ENCODE data around the gene MILR1.

DNA sequence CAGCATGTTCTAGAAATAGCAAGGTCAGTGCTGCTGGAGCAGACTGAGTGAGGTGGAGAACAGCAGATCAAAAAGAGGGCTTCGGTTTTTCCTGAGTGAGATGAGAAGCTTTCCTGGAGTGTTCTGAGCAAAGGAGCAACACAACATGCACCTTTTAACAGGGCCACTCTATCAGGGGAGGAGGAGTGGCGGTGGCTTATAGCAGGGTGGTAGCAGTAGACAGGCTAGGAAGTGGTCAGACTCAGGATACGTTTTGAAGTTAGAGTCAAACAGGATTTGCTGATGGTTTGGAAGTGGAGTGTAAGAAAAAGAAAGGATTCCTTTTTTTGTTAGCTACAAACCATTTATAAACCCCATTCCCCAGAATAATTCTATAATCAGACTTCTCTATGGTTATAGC lies 35.5 kb downstream of the MILR1 start:
- TF ChIP-seq, protein P1, sequence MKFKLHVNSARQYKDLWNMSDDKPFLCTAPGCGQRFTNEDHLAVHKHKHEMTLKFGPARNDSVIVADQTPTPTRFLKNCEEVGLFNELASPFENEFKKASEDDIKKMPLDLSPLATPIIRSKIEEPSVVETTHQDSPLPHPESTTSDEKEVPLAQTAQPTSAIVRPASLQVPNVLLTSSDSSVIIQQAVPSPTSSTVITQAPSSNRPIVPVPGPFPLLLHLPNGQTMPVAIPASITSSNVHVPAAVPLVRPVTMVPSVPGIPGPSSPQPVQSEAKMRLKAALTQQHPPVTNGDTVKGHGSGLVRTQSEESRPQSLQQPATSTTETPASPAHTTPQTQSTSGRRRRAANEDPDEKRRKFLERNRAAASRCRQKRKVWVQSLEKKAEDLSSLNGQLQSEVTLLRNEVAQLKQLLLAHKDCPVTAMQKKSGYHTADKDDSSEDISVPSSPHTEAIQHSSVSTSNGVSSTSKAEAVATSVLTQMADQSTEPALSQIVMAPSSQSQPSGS (tag by site-specific recombination; IDR thresholded peaks at IDR 0.05; ENCODE audit: low read depth): no peak
- TF ChIP-seq, protein P2, sequence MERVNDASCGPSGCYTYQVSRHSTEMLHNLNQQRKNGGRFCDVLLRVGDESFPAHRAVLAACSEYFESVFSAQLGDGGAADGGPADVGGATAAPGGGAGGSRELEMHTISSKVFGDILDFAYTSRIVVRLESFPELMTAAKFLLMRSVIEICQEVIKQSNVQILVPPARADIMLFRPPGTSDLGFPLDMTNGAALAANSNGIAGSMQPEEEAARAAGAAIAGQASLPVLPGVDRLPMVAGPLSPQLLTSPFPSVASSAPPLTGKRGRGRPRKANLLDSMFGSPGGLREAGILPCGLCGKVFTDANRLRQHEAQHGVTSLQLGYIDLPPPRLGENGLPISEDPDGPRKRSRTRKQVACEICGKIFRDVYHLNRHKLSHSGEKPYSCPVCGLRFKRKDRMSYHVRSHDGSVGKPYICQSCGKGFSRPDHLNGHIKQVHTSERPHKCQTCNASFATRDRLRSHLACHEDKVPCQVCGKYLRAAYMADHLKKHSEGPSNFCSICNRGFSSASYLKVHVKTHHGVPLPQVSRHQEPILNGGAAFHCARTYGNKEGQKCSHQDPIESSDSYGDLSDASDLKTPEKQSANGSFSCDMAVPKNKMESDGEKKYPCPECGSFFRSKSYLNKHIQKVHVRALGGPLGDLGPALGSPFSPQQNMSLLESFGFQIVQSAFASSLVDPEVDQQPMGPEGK (tag by site-specific recombination; IDR thresholded peaks at IDR 0.05): no peak
- TF ChIP-seq, protein P3, sequence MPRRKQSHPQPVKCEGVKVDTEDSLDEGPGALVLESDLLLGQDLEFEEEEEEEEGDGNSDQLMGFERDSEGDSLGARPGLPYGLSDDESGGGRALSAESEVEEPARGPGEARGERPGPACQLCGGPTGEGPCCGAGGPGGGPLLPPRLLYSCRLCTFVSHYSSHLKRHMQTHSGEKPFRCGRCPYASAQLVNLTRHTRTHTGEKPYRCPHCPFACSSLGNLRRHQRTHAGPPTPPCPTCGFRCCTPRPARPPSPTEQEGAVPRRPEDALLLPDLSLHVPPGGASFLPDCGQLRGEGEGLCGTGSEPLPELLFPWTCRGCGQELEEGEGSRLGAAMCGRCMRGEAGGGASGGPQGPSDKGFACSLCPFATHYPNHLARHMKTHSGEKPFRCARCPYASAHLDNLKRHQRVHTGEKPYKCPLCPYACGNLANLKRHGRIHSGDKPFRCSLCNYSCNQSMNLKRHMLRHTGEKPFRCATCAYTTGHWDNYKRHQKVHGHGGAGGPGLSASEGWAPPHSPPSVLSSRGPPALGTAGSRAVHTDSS (tag by site-specific recombination; IDR thresholded peaks at IDR 0.05): no peak
- no peak for TF ChIP-seq KLF1 (tag by site-specific recombination; IDR thresholded peaks at IDR 0.05)
- TF ChIP-seq, protein P4, sequence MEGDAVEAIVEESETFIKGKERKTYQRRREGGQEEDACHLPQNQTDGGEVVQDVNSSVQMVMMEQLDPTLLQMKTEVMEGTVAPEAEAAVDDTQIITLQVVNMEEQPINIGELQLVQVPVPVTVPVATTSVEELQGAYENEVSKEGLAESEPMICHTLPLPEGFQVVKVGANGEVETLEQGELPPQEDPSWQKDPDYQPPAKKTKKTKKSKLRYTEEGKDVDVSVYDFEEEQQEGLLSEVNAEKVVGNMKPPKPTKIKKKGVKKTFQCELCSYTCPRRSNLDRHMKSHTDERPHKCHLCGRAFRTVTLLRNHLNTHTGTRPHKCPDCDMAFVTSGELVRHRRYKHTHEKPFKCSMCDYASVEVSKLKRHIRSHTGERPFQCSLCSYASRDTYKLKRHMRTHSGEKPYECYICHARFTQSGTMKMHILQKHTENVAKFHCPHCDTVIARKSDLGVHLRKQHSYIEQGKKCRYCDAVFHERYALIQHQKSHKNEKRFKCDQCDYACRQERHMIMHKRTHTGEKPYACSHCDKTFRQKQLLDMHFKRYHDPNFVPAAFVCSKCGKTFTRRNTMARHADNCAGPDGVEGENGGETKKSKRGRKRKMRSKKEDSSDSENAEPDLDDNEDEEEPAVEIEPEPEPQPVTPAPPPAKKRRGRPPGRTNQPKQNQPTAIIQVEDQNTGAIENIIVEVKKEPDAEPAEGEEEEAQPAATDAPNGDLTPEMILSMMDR (tag by site-specific recombination; IDR thresholded peaks at IDR 0.05): no peak
